HepG2 (cell line): Measurements from ENCODE around the gene GOLGA3.

Source experiments
- ATRX ChIP-seq: sonication (generic); formaldehyde crosslinking; IDR thresholded peaks from 2 replicates; pipeline ENCODE4 v1.4.0; 2020; ENCODE audit warnings: missing genetic modification reagents, borderline replicate concordance
- PRPF4 ChIP-seq: fragments of 200-400 bp; formaldehyde crosslinking; IDR thresholded peaks from 2 replicates; pipeline ENCODE4 v1.6.1; 2016; ENCODE audit warnings: low read length, low read depth; ENCODE audit not compliant: poor library complexity, severe bottlenecking
- RBFOX2 ChIP-seq: fragments of 200-400 bp; formaldehyde crosslinking; IDR thresholded peaks from 2 replicates; pipeline ENCODE4 v1.6.1; 2017; ENCODE audit warnings: low read depth, mild to moderate bottlenecking, low read length
- THAP8 ChIP-seq: sonication (generic); formaldehyde crosslinking; IDR thresholded peaks from 2 replicates; pipeline ENCODE4 v1.5.1; 2020; ENCODE audit warnings: missing genetic modification reagents, mild to moderate bottlenecking, borderline replicate concordance
- ZNF343 ChIP-seq: sonication (generic); formaldehyde crosslinking; IDR thresholded peaks from 2 replicates; pipeline ENCODE4 v1.4.0; 2020; ENCODE audit warnings: mild to moderate bottlenecking, missing genetic modification reagents
- ZNF562 ChIP-seq: sonication (generic); formaldehyde crosslinking; IDR thresholded peaks from 2 replicates; pipeline ENCODE4 v1.8.0; 2022; ENCODE audit warnings: missing genetic modification reagents, borderline replicate concordance
- ZNF580 ChIP-seq: IDR thresholded peaks from 2 replicates; pipeline ENCODE4 v1.6.1; 2016; ENCODE audit warnings: low read depth, borderline replicate concordance
- TF ChIP-seq, protein P1 (sequence below): sonication (generic); formaldehyde crosslinking; IDR thresholded peaks from 2 replicates; pipeline ENCODE4 v1.5.0; 2020; ENCODE audit warnings: mild to moderate bottlenecking, missing genetic modification reagents, moderate library complexity
- TF ChIP-seq, protein P2 (sequence below), 2 experiments: fragments of 450-650 bp in 1 of 2; sonication (generic) in 1 of 2; formaldehyde crosslinking; IDR thresholded peaks; 2 replicates each; pipeline versions ENCODE4 v1.5.0 to v1.8.0; 2020 to 2022; ENCODE audit warnings: mild to moderate bottlenecking in 1 of 2, missing genetic modification reagents in 1 of 2

DNA sequence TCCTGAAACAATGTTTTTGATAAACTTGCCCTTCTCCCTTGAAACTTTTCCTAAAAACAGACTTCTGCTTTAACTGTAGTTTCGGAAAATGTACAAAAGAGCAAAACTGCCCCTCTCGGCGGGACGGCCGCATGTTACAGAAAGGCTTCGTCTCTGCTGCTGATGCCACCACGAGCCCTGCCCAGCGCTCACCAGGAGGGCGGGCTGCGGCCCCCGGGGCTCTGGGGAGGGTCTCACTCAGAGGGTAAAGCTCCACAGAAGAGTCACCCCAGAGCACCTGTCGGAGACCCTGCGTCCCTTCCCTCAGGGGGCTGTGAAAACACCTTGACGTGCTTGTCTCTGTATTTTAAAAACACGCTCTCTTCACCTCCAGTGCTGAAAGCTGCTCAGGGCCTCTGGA lies 12.5 kb upstream of the GOLGA3 start:
- TF ChIP-seq THAP8 (CRISPR knock-in tag) (no peak), ATRX (no peak), ZNF580 (CRISPR knock-in tag) (no peak), ZNF343 (CRISPR knock-in tag) (no peak), RBFOX2 (no peak), ZNF562 (CRISPR knock-in tag) (no peak), PRPF4 (no peak)
- TF ChIP-seq, protein P1, sequence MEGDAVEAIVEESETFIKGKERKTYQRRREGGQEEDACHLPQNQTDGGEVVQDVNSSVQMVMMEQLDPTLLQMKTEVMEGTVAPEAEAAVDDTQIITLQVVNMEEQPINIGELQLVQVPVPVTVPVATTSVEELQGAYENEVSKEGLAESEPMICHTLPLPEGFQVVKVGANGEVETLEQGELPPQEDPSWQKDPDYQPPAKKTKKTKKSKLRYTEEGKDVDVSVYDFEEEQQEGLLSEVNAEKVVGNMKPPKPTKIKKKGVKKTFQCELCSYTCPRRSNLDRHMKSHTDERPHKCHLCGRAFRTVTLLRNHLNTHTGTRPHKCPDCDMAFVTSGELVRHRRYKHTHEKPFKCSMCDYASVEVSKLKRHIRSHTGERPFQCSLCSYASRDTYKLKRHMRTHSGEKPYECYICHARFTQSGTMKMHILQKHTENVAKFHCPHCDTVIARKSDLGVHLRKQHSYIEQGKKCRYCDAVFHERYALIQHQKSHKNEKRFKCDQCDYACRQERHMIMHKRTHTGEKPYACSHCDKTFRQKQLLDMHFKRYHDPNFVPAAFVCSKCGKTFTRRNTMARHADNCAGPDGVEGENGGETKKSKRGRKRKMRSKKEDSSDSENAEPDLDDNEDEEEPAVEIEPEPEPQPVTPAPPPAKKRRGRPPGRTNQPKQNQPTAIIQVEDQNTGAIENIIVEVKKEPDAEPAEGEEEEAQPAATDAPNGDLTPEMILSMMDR (CRISPR knock-in tag), result no peak
- TF ChIP-seq, protein P2, sequence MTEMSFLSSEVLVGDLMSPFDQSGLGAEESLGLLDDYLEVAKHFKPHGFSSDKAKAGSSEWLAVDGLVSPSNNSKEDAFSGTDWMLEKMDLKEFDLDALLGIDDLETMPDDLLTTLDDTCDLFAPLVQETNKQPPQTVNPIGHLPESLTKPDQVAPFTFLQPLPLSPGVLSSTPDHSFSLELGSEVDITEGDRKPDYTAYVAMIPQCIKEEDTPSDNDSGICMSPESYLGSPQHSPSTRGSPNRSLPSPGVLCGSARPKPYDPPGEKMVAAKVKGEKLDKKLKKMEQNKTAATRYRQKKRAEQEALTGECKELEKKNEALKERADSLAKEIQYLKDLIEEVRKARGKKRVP (CRISPR knock-in tag; IDR thresholded peaks at IDR 0.05), result no peak
